Measurements from ENCODE around the gene CLDN8. TPM values are rescaled to one million over a fixed set of nuclear protein-coding genes. Genes with fewer than 3 reads are reported as not detected.

Gene CLDN8
- total RNA-seq, 1 donor from 2014 or later: not detected

DNA sequence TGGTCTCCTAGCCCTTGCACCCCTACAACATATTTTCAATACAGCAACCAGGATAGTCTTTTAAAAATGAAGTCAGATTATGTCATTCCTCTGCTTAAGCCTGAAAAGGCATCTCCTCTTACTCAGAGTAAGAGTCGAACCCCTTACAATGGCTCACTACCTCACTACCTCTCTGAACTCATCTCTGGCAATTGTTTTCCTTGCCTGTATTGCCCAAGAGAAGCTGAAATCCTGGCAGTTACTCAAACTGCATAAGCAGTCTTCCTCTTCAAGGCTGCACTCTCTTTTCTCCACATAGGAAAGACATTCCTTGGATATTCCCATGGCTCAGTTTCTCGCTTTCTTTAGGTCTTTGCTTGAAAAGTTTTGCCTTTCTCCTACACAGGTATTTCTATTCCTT is 22.7 kb downstream of the CLDN8 start:
- Mint-ChIP-seq H3K4me1 (ENCODE audit: low read depth) (no peaks in the 10 kb centered on the region), H3K36me3 (ENCODE audit: low read depth) (no peaks in the 10 kb centered on the region), H3K9me3 (ENCODE audit: low read depth) (no peaks in the 10 kb centered on the region), H3K27me3 (ENCODE audit: low read depth) (peaks cover 27% of the 10 kb centered on the region), H3K27ac (ENCODE audit: unreplicated experiment) (no peak overlapping the region), H3K4me3 (ENCODE audit: unreplicated experiment) (no peak overlapping the region)
- no peak for DNase-seq (ENCODE audit: low spot score)
- TF ChIP-seq, protein P1, sequence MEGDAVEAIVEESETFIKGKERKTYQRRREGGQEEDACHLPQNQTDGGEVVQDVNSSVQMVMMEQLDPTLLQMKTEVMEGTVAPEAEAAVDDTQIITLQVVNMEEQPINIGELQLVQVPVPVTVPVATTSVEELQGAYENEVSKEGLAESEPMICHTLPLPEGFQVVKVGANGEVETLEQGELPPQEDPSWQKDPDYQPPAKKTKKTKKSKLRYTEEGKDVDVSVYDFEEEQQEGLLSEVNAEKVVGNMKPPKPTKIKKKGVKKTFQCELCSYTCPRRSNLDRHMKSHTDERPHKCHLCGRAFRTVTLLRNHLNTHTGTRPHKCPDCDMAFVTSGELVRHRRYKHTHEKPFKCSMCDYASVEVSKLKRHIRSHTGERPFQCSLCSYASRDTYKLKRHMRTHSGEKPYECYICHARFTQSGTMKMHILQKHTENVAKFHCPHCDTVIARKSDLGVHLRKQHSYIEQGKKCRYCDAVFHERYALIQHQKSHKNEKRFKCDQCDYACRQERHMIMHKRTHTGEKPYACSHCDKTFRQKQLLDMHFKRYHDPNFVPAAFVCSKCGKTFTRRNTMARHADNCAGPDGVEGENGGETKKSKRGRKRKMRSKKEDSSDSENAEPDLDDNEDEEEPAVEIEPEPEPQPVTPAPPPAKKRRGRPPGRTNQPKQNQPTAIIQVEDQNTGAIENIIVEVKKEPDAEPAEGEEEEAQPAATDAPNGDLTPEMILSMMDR (IDR thresholded peaks at IDR 0.05): no peak

DNA sequence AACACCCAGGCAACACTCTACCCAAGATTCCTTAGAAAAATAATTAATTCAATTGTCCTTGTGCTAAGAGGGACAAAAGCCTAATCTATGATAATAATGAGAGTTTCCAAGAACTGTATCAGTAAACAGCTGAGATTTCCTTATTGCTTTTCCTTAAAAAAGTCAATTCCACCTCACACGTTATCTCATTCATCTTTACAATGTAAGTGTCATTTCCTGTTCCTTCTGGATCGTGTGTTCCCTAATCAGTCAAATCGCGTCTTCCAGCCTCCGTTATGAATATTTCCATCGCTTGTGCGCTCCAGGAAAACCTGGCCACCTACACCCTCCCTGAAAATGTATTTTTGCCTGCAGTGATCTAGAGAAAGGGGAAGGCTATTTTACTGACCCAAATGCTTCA is 25.3 kb downstream of the CLDN8 start:
- no peaks in the 10 kb centered on the region for H3K4me1 Mint-ChIP-seq (ENCODE audit: low read depth)
- TF ChIP-seq, protein P1 (IDR thresholded peaks at IDR 0.05): no peak
- H3K27ac Mint-ChIP-seq (ENCODE audit: unreplicated experiment): no peak overlapping the region
- no peak overlapping the region for H3K4me3 Mint-ChIP-seq (ENCODE audit: unreplicated experiment)
- H3K9me3 Mint-ChIP-seq (ENCODE audit: low read depth): no peaks in the 10 kb centered on the region
- H3K36me3 Mint-ChIP-seq (ENCODE audit: low read depth): no peaks in the 10 kb centered on the region
- DNase-seq (ENCODE audit: low spot score): no peak
- peaks cover 28% of the 10 kb centered on the region for H3K27me3 Mint-ChIP-seq (ENCODE audit: low read depth)

DNA sequence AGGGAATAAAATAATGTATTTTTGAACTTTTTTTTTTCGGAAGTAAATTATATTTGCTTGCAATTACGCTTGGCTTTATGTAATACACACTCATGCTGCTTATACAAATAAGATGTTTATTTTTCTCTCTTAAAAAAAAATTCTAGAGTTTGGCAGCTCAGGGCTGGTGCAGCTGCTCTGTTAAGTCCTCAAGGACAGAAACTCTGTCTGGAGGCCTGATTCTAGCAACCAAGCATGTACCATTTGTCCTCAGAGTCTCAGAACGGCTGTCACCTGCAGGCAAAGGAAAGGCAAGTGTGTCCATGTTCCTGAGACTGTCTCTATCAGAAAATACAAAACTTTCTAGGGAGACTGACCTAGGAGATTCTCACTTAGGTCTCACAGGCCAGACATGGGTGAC is 26.1 kb downstream of the CLDN8 start:
- TF ChIP-seq, protein P1 (IDR thresholded peaks at IDR 0.05): no peak
- Mint-ChIP-seq H3K36me3 (ENCODE audit: low read depth) (no peaks in the 10 kb centered on the region), H3K9me3 (ENCODE audit: low read depth) (no peaks in the 10 kb centered on the region), H3K4me1 (ENCODE audit: low read depth) (no peaks in the 10 kb centered on the region), H3K27ac (ENCODE audit: unreplicated experiment) (no peak overlapping the region), H3K27me3 (ENCODE audit: low read depth) (peaks cover 27% of the 10 kb centered on the region), H3K4me3 (ENCODE audit: unreplicated experiment) (no peak overlapping the region)
- DNase-seq (ENCODE audit: low spot score): no peak

DNA sequence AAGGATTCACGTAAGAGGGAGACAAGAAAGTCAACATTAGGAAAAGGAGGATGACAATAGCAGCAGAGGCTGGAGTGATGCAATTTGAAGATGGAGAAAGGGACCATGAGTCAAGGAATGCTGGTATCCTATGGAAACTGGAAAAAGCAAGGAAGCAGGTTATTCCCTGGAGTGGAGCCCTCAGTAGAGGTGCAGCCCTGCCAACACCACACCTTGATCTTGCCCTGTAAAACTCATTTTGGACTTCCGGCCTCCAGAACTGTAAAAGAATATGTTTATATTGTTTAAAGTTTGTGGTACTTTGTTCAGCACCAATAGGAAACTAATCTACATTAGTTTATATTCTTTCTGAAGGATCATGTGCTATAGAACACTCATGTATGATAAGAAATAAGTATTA is 29.7 kb downstream of the CLDN8 start:
- H3K27me3 Mint-ChIP-seq (ENCODE audit: low read depth): peaks cover 16% of the 10 kb centered on the region
- H3K4me1 Mint-ChIP-seq (ENCODE audit: low read depth): no peaks in the 10 kb centered on the region
- TF ChIP-seq, protein P1 (IDR thresholded peaks at IDR 0.05): no peak
- H3K4me3 Mint-ChIP-seq (ENCODE audit: unreplicated experiment): no peak overlapping the region
- H3K27ac Mint-ChIP-seq (ENCODE audit: unreplicated experiment): no peak overlapping the region
- H3K9me3 Mint-ChIP-seq (ENCODE audit: low read depth): no peaks in the 10 kb centered on the region
- H3K36me3 Mint-ChIP-seq (ENCODE audit: low read depth): no peaks in the 10 kb centered on the region
- no peak for DNase-seq (ENCODE audit: low spot score)

DNA sequence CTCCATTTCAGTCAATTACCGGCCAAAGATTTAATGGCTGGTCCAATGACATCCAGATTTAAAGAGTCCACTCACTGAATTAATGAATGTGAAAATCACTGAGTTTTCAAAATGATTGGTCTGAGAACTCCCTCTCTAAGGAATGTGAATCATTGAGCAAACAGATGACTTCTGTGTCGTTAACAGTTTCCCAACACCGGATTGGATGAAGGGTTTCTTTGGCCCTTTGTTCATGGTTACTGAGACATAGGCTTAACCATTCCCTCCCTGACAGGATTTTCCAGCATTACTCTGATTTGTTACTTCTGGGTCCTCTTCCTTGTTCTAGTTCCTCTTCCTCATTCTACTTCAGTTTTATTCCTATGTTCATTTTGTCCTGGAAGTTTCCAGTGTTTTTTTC is 47.8 kb downstream of the CLDN8 start:
- no peaks in the 10 kb centered on the region for H3K36me3 Mint-ChIP-seq (ENCODE audit: low read depth)
- no peaks in the 10 kb centered on the region for H3K9me3 Mint-ChIP-seq (ENCODE audit: low read depth)
- H3K27ac Mint-ChIP-seq (ENCODE audit: unreplicated experiment): no peak overlapping the region
- peaks cover 7% of the 10 kb centered on the region for H3K27me3 Mint-ChIP-seq (ENCODE audit: low read depth)
- no peak for DNase-seq (ENCODE audit: low spot score)
- H3K4me3 Mint-ChIP-seq (ENCODE audit: unreplicated experiment): no peak overlapping the region
- no peaks in the 10 kb centered on the region for H3K4me1 Mint-ChIP-seq (ENCODE audit: low read depth)
- TF ChIP-seq, protein P1 (IDR thresholded peaks at IDR 0.05): no peak

All from chondrocyte (in vitro differentiated cells).